ENCODE measurements around the gene POU6F1.
A peak's percentile ranks its signal among the peaks of the same experiment; 100 is the strongest.

Gene POU6F1

GRCh38 chr12:51198568-51199365, 19.1 kb downstream of the POU6F1 start:
- DNase-seq (ENCODE audit: insufficient read length, low spot score) (no peak), FAIRE-seq (no peak)
- TF ChIP-seq CTCF (IDR thresholded peaks at IDR 0.05; ENCODE audit: insufficient read depth, missing control alignments), result no peak

DNA sequence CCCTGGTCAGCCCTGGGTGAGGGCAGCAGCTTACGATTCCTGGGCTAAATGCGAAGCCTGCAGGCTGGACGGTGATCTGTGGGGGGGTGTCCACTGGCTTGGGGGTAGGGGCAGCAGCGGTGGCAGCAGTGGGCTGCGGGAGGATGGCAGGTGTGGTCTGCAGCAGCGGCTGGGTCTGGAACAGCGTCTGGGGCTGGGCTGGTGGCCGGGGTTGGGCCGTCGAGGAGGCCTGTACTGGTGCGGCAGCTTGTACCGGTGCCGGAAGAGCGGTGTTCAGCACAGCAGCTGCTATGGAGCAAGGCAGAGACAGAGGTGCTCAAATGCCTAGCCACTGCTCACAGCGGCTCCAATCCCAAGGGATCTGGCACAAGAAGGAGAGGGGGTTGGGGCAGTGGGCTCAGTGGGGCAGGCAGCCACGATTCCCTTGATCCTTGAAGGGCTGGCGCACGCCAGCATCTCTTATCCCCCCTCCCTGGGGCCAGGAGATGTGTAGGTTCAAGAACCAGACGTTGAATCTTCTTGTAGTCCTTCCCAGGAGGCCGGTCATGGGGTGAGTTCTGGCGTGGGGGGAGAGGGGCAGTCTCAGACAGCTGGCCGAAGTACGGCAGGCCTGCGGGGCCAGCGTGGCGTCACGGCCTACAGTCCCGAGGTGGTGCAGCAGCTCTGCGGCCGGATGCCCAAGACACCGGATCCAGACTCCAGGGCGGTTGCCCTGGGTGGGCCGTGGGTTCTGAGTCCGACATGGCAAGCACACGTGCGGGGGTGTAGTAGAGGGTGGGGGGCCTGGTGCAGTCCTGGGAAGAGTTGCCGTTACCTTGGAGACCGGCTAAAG, 19.9 kb downstream of the POU6F1 start:
- no peak for DNase-seq (ENCODE audit: insufficient read length, low spot score)
- FAIRE-seq, result no peak
- TF ChIP-seq CTCF (IDR thresholded peaks at IDR 0.05; ENCODE audit: insufficient read depth, missing control alignments), result no peak

- FAIRE-seq, result no peak
- no peak for TF ChIP-seq CTCF (IDR thresholded peaks at IDR 0.05; ENCODE audit: insufficient read depth, missing control alignments)
- no peak for DNase-seq (ENCODE audit: insufficient read length, low spot score)
Observed at GRCh38 chr12:51196547-51196946, 21.3 kb downstream of the POU6F1 start.

DNA sequence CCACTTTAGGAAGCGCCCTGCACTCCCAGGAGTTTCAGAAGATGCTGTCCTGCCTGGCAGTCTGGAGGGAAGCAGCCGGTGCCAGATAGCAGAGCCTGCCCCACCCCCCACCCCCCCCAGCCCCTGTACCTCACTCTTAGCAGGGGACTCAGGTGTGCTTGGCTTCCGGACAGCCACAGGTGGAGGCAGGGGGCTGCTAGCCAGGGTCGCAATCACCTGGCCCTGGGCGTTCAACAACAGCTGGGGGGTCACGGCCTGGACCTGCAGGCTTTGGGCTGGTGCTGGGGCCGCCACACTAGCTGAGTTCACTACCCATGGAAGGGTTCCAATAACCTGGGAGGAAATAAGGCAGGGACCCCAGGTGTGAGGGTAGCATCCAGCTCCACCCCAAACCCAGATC, 22.0 kb downstream of the POU6F1 start:
- DNase-seq (ENCODE audit: insufficient read length, low spot score), result no peak
- no peak for TF ChIP-seq CTCF (IDR thresholded peaks at IDR 0.05; ENCODE audit: insufficient read depth, missing control alignments)
- no peak for FAIRE-seq

DNA sequence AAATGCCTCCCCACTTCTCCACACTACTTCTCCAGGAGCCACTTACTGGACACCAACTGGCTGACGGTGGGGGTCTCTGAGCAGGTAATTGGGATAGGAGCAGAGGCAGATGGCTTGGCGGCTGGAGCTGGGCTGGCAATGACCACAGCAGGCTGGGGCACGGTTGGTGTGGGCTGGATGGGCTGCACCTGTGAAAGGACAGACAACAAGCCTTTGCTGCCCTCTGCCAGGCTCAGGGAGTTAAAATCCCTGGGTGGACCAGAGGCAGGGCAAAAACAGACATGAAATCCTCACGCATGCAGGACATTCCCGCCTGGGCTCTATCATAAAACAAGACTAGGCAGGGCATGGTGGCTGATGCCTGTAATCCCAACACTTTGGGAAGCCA, 25.6 kb downstream of the POU6F1 start:
- DNase-seq (ENCODE audit: insufficient read length, low spot score) (no peak), FAIRE-seq (no peak)

DNA sequence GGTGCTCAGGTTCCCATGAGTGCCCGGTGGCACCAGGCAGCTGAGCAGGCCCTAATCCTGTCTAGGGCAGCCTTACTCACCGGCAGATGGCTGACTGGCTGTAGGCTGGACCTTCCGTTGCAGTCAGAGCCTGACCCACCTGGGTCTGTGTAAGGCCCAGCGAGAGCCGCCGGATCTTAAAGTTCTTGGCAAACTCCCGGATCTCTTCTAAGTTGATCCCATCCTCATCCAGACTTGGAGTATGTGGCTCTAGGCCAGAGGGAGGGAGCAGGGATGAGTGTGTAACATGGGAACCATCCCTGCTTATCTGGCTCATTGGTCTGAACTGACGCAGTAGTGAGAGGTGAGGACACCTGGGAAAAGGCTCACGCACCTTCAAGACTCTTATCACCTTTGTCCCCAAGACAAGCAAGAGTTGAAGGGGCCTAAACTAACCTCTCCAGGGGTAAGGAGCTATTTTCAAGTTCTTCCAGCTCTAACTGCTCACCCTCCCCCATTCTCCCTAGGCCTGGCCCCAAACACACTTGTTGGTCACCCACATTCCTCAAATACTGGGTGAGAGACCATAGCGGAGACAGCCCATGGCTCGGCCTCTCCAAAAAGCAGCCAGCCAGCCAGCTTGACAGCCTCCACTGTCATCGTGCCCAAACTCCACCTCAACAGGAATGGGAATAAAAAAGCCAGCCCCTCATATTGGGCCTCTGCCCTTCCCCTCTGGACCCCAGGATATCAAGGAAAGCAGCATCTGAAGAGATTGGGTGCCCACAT, 26.2 kb downstream of the POU6F1 start:
- no peak for TF ChIP-seq CTCF (IDR thresholded peaks at IDR 0.05; ENCODE audit: insufficient read depth, missing control alignments)
- DNase-seq (ENCODE audit: insufficient read length, low spot score) (no peak), FAIRE-seq (no peak)

More for the DNA sequence above, 25.6 kb downstream of the POU6F1 start:
- peak; percentile 0 for TF ChIP-seq CTCF (IDR thresholded peaks at IDR 0.05; ENCODE audit: insufficient read depth, missing control alignments)

All from D721Med (cell line).